GM19351 (cell line): ENCODE results near the gene RCAN2.

Experiments used
- ATAC-seq: cut with Tn5 transposase; IDR thresholded peaks from one replicate; pipeline ENCODE4 v1.9.1; 2021; ENCODE audit warnings: mild to moderate bottlenecking, moderate library complexity; ENCODE audit not compliant: unreplicated experiment

Gene RCAN2

DNA sequence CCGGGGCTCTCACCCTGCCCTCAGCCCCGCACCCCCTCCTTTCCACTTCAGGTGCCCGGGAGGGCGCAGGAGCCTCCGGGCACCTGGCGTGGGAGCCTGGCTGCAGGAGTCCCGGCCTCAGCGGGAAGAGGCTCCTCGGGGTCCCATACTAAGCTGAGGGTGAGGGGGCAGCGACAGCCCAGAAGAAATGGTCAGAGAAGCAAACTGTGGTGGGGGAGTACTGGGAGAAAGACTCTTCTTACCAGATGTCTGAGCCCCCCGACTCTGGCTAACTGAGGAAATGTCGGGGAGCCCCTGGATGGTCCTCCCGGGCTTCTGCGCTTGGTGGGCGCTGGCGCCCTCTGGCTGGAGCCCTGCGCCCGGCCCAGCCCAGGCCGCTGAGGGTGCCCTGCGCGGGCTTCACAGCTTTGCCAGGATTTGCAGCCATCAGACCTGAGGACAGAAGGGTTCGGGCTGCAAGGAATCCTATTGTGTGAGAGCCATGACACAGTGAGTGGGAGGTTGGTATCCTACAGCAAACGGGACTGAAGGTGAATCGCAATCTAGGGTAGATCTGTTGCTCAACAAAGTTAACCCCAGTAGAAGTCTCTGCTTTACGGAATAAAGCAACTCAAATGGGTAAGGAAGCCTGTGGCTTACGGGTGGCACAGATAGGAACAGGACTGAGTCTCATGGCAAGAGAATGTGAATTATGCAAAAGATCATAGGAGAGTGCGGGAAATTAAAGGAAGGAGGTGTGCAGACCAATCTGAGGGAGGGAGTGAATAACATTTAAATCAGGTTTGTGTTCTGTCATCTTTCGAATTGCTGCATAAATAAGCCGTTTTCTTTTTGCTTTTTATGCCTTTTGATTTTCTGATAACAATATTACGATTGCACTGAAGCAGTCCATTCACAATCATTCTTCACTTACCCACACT is 639 bp upstream of the RCAN2 start:
- ATAC-seq: peak; percentile 52

DNA sequence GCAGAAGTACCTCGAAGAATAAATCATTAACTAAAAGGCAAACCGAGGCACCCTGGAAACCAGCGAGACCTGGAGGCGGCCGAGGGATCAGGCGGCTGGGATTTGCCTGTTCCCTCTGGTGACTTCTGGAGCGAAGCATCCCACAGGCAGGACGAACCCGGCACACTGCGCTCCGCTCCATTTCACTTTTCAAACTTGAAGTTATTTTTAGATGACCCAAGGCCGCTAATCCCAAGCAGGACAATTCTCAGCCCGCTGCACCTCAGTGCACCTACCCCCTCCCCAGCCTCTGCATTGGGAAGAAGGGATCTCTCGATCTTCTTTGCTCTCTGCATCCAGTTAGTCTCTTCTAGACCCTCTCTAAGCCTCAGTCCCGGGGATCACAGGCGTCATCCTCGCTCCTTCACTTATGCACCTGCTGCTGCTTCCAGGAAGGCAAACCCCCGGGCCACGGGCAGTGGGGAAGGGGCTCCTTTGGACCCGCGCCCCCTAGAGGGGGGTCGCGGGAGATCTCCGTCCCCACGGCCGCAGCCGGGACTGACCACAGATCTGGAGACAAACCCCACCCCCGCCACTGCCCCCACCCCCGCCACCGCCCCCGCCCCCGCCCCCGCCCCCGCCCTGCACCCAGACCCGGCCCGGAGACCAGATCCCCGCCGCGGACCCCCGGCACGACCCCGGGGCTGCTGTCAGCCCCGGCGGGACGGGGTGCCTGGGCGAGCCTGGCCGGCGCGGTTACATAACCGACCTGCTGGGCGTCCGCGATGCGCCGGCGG is 636 bp downstream of the RCAN2 start:
- no peak for ATAC-seq

DNA sequence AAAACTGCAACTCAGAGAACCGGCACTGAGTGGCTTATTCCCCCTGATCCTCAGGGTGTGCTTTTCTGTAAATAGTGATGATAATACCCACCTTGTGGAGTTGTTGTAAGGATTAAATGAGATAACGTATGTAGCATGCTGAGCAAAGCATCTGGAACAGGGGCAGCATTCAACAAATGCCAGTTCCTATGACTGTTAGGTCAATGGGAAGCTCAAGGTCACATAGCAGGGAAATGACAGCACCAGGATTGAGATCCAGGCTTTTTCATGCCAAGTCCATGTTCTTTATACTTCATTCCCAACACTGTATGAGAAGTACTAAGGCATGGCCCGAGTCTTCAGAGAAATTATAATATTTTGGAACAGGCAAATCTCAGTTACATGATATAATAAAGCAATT is 5.1 kb downstream of the RCAN2 start:
- no peak for ATAC-seq

DNA sequence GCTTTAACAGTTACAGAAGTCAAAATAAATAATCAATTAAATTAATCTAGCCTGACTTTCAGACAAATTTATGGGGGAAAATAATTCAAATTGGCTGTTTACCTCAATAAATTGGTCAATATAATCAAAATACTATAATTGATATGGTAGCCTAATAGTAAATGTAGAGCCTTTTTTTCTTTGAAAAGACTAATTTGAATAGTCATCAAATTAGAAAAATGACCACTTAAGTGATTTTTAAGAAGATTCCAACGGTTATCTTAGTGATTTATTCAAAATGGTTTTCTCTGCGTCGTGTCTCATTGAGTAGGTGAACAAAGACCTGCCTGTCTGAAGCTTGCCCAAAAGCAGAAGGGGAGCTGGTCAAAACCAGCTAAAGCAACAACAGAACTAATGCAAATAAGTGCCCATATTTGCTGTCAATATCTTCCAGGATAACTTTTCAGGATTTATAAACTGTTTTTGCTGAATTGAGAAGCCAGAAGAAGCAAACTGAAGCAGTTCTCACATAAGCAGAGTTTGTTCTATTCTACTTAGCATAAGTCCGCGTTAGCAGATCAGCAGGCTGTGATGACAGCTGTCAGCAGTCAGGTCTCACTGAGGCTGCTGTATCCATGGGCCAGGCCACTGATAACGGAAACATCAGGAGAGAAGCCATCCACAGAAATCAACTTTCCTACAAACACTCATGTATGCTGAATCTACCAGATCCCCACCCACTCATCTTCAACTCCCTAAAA is 7.0 kb downstream of the RCAN2 start:
- ATAC-seq: no peak

DNA sequence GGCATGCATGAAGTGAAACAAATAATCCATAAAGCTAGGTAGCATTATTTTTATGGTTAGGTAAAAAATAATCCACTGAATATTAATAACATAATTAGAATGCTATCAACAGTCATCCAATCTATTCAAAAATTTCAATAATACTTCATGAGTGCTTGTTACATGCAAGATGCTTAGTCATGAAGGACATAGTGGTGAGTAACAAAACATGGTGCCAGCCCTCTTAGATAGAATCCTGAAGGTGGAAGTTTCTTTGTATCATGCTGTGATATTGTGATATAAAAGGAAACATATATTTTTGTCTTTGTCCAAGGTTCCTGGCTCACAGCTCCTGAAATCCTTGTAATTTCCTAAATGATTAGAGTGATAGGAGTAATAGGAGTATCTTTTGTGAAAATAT is 14.9 kb downstream of the RCAN2 start:
- ATAC-seq: no peak

DNA sequence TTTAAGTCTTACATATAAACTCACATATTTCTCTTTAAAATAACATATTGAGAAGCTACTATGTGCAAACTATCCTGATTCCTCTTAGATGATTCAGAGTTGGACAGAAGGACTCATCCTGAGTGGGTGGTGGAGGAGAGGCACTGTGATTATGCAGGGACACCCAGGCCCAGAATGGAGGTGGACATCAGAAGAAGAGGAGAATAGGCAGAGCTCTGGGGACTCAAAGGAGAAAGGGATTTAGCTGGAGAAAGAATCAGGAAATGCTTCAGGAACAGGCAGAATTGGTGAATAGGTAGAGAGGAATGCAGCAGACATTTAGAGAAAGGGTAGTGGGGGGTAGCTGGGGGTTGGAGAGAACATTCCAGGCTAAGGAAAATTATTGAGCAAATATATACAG is 17.4 kb downstream of the RCAN2 start:
- no peak for ATAC-seq

DNA sequence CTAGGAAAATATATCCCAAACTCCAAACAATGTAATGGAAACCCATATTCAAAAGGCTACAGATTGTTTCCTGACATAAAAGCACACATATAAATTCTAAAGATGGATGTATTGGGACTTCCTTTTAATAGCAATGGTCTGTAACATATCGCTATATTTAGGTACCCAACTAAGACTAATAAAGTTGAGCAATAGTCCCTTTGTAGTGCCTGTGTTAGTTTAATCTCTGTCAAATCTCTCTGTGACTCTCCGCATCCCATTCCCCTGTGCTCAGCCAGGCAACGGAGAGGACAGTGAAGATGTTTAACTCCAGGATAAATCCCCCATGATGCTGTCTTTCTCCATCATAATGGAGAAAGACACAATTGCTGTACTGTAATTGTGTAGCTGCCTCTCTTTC is 19.0 kb downstream of the RCAN2 start:
- no peak for ATAC-seq

DNA sequence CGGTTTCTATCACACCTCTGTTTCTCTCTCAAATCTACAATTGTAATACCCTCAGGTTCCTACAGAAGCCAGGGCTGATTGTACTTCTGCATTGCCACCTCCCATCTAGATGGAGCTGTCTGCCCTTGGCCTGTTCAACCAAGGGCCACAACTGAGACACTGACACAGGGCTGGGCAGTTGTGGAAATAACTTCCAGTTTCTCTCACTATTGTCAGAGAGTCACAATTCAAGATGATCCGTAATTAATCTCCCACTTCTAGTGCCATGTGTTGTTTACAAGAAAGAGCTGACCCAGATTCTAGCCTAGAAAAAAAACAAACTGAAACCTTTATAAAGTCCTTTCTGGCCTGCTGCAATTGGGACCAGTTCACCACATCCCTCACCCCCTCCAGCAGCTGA is 22.2 kb downstream of the RCAN2 start:
- ATAC-seq: no peak

DNA sequence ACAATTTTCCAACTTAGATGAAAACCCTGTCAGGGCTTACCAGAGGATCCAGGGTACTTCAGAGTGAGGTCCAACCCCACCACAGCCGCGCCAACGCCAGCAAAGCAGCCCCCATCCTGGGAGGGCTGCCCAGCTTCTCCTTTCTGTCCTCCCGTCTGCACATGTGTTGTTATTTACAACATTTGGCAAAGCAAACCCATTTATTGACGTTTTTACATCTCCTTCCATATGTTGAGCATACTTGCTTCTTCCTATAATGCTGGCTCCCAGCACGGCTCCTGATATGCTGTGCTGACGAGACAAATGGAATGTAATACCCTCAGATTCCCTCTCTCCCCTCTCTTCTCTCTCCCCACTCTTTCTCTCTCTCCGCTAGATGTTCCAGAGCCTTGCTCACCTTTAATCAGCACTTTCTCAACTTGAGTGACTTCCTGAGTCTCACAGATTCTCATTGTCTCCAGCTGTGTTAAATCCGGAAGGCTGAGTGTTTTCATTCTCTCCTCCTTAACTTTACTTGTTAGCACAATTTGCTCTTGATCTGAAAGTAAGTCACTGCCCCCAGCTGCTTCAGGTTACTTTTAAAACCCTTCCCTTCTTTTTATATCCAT is 22.7 kb downstream of the RCAN2 start:
- no peak for ATAC-seq

DNA sequence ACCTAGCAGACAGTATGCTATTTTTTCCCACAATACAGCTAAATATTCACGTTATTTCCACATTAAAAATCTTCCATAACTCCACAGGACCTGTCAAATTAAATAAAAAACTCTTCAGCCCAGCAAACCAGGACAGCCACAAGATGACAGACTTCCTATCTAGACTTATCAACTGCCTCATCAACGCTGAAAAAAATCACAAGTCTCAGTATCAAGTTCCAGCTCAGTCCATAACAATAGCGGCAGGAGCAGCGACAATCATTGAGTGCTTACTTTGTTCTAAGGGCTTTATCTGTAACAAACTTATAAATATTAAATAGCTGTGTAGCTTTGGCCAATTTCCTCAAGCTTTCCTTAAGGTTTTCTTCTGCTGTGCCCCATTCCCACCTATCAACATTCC is 24.7 kb downstream of the RCAN2 start:
- no peak for ATAC-seq

DNA sequence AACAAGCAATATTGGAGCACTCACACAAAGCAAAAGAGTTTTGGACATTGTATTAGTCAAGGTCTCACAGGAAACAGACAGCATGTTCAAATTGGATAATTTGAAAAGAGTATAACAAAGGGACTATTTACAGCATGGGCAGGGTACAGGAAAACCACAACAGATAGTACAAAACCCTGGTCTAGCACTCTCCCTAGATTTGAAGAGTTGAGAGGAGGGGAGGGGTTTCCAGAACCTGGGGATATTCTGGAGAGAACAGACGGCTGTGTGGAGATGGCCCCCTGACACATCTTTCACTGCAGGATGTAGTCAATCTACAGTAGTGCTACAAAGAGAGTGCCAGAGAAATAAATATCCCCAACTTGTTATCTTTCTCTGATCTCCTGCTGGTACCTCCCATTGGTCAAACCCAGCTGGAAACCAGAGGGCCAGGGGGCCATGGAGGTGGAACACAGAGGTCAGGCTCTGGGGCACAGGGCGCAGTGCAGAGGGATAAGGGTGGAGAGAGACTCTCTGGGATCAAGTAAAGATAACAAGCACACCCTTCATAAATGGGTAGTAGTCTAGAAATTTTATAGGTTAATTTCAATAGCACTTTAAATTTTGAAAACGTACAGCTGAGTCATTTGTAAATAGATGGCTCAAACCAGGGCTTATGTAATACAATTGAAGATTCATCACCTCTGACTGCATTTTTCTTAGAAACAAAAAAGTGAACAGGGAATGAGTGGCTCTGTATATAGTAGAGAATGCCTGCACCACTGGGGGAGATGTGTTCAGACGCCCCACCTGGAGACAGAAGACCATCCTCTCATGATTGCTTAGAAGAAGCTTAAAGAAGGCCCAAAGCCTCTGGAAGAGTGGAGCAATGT is 25.7 kb downstream of the RCAN2 start:
- no peak for ATAC-seq

DNA sequence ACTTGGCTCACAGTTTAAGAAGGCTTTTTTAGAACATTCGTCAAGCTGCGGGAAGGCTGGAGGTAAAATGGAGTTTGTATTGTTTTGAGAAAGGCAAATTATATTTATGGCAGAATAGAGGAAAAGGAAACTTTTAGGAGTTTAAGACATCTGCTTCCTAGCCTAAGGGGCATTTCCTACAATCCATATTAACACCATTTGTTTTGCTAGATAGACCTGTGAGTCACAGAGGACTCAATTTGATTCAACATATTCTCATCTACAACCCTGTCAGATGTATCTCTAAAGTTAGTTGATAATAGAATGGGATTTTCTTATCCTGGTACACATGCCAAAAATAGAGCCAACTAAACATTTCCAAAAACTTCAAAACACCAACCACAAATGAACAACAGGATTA is 35.0 kb downstream of the RCAN2 start:
- no peak for ATAC-seq

DNA sequence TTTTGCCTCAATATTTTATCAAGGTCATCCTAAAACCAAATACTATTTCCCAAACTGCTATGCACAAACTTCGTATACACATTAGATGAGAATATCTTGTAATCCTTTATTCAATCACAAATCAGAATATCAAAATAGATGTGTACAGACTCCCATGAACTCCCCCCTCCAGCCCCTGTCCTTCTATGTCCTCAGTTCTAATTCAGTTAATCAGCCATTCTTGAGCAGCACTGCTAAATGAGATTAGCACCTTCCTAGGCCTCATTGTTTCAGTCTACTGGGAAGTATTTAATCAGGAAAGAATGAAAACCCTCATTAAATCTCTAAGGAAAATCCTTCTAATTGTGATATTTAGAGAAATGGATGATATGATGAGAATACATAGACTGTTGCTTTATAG is 36.6 kb downstream of the RCAN2 start:
- no peak for ATAC-seq

DNA sequence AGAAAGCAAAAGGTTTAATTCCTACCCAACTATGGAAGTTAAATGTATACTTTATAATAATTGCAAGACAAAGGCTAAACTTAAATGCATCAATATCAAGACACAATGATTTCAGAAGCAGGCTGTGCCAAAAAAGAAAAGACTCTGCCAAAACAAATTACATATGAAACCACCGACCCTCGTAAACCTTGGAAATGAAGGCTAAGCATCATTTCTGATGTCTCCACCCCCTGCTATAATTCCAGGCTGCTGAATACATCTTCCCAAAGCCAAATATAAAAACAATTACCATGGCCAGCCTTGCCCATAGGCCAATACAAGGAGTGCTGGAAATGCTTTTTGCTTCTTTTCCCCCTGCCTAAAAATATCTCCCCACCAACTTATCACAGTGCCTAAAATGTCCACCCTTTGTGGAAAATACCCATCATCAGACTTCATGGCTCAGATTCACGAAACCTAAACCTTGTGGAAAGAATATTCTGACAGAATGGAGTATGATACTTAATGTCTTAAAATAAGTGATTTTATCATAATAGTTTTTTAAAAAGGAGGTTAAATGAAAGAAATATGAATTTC is 37.4 kb downstream of the RCAN2 start:
- no peak for ATAC-seq

DNA sequence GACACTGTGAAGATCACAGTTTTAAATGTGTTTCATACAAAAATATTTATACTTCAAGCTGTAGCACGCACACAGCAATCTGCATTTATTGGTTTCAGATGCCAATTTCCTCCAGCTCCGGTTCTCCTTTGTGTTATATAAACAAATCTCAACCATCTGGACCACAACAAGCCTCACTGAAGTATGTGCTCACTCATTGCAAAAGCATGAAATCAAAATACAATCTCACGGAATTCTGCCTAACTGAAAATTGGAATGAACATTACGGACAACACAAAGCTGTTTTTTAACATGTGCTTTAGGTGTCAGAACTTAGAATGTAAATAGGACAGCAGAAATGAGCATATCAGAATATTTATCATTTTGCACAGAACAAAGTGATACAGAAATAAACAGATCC is 38.0 kb downstream of the RCAN2 start:
- ATAC-seq: no peak

DNA sequence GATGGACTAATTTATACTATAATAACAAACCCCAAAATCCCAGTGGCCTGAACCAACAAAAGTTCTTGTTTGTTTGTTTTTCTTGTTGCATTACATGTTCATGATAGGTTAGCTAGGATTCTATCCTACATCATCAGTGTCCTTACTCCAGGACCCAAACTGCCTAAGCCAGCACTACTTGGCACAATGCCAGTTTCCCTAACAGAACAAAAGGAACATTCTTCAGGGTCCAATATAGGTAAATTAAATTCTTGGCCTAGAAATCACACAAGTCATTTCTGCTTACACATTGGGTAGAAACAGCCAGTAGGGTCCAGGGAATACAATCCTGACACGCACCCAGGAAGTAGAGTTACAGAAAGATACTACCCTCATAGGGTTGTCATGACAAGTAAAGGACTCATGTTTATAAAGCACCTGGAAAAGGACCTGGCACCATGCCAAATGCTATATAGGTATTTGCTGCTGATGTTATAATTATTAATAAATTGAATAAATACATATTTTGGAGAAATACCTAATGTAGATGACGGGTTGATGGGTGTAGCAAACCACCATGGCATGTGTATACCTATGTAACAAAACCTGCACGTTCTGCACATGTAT is 38.8 kb downstream of the RCAN2 start:
- no peak for ATAC-seq

DNA sequence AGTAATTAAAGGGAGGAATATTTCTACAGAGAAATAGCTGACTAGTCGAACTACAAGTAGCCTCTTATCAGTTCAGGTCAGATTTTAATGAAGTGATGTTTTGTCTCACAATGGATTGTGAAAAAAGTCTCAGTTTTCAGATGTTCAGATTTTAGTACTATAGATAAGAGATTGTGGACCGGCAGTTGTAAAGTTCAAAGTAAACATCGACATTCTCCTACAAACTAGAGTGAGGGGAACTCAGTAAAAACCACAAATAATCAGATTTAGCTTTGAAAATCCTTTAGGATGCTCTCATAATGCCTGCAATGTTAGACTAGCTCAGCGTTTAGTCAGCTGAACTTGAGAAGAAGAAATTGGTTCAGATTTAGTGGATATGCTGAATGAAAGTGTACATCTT is 39.9 kb downstream of the RCAN2 start:
- no peak for ATAC-seq

DNA sequence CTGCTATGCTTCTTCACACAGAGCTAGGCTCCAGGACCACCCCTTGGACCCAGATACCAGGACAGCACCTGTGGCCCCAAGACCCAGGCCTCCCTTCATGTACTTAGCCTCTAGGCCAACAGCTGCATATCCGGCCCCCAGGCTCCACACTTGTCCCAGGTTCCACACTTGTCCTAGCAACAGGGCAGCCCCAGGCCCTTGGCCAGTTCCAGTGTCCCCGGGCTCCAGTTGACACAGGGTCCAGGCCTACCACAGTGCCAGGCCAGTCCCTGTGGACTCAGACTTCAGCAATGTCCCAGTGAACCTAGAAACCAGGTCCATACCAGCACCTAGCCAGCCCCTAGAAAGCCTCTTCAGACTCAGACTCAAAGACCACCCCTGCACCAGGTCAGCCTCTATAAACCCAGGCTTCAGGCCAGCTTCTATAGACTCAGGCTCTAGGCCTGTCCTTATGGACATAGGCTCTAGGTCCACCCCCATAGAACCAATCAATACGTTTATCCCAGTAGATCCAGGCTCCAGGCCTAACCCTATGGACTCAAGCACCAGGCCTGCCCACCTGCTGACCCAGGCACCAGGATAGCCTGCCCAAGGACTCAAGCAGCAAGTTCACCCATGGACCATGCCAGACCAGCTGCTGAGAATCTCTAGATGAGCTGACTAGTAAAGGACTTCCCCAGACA is 46.3 kb downstream of the RCAN2 start:
- no peak for ATAC-seq

DNA sequence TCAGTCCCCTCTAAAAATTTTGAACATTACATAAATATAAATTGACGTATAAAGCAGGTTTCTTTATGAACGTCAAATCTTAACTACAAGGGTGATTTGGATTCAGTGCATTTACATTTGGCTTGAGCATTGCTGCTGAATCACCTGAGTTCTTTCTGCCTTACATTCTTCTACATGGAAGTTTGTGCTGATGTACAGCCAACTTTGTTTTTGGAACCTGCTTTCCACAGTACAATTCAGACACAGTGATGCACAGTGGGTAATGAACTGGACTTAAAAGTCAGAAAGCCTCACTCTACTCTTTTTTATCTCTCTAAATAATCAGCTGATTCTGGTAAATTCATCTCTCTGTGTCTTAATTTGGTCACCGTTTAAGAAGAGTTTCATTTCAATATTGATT is 47.6 kb downstream of the RCAN2 start:
- no peak for ATAC-seq
